GM12865 (cell line): ENCODE data around the gene SMCO2.

Experiments
- DNase-seq: peaks from one replicate; pipeline ENCODE4 v3.0.0; 2010; ENCODE audit warnings: low read depth
- H3K4me3 ChIP-seq: 2 replicates; pipeline ENCODE4 v1.5.1; 2011; ENCODE audit warnings: mild to moderate bottlenecking, low read depth, low read length, control low read depth
- CTCF ChIP-seq: IDR thresholded peaks from 2 replicates; pipeline ENCODE4 v1.5.1; 2011; ENCODE audit warnings: low read length, control low read depth, low read depth, inconsistent platforms; ENCODE audit not compliant: insufficient read depth; ENCODE audit errors: missing control alignments

Gene SMCO2

GRCh38 chr12:27449893-27450534 lies 3.5 kb downstream of the SMCO2 start:
- TF ChIP-seq CTCF = no peak
- no peak overlapping the region for H3K4me3 ChIP-seq
- no peak for DNase-seq

- H3K4me3 ChIP-seq = no peak overlapping the region
- DNase-seq = no peak
- TF ChIP-seq CTCF = no peak
These were observed 4.7 kb downstream of the SMCO2 start for GRCh38 chr12:27451036-27451825.

- no peak overlapping the region for H3K4me3 ChIP-seq
- no peak for DNase-seq
- TF ChIP-seq CTCF = no peak
These were observed 6.9 kb downstream of the SMCO2 start for GRCh38 chr12:27453421-27453820.

- DNase-seq = no peak
- no peak for TF ChIP-seq CTCF
These were observed 9.1 kb downstream of the SMCO2 start for GRCh38 chr12:27455589-27455988.

GRCh38 chr12:27456618-27457017 lies 10.1 kb downstream of the SMCO2 start:
- DNase-seq = no peak
- H3K4me3 ChIP-seq = no peak overlapping the region
- TF ChIP-seq CTCF = no peak

More at GRCh38 chr12:27455589-27455988, 9.1 kb downstream of the SMCO2 start:
- no peak overlapping the region for H3K4me3 ChIP-seq

GRCh38 chr12:27460471-27460978 lies 14.0 kb downstream of the SMCO2 start:
- TF ChIP-seq CTCF = no peak
- no peak overlapping the region for H3K4me3 ChIP-seq
- peak; percentile 50 for DNase-seq

- H3K4me3 ChIP-seq = no peak overlapping the region
- TF ChIP-seq CTCF = no peak
- DNase-seq = no peak
These were observed 15.7 kb downstream of the SMCO2 start for GRCh38 chr12:27462151-27462694.
